ENCODE results near the gene ZNF862. TPM values are rescaled to one million over a fixed set of nuclear protein-coding genes. Genes with fewer than 3 reads are reported as not detected.

The ZNF862 gene
- total RNA-seq, 2 donors from 2014 or later, result 8.3 to 15.6 TPM

DNA sequence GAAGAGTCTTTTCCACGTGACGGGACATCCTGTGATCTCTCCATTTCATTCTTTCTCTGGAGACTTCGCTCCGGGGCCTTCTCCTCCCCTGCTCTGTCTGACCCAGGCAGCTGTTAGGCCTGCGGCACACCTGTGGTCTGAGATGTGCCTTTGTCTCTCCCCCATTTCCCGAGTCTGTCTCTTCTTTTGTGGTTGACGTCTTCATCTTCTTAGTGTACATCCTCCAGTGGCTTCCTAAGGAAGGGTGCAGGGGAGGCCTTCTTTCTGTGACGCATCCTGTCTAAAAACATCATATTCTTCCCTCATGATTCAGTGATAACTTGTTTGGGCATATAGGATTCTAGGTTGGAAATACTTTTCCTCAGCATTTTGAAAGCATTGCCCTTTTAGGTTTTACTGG, 18.4 kb downstream of the ZNF862 start:
- Mint-ChIP-seq H3K27me3 (ENCODE audit: insufficient read depth) (peaks cover 9% of the 10 kb centered on the region), H3K4me3 (no peak overlapping the region), H3K9me3 (no peaks in the 10 kb centered on the region), H3K27ac (no peak overlapping the region), H3K4me1 (peaks cover 25% of the 10 kb centered on the region), H3K36me3 (ENCODE audit: low read depth) (no peaks in the 10 kb centered on the region)
- DNase-seq, result no peak
- no peaks in the 10 kb centered on the region for H3K36me3 ChIP-seq (ENCODE audit: control insufficient read depth, insufficient read depth, low read length)
- H3K4me1 ChIP-seq (ENCODE audit: control insufficient read depth, insufficient read depth, low read length), result peaks cover 18% of the 10 kb centered on the region
- no peaks in the 10 kb centered on the region for H3K9me3 ChIP-seq (ENCODE audit: control insufficient read depth, low read length)
- no peak overlapping the region for H3K4me3 ChIP-seq (ENCODE audit: low read length)
- H3K27ac ChIP-seq (ENCODE audit: low read depth, low read length), result no peak overlapping the region
- TF ChIP-seq, protein P1, sequence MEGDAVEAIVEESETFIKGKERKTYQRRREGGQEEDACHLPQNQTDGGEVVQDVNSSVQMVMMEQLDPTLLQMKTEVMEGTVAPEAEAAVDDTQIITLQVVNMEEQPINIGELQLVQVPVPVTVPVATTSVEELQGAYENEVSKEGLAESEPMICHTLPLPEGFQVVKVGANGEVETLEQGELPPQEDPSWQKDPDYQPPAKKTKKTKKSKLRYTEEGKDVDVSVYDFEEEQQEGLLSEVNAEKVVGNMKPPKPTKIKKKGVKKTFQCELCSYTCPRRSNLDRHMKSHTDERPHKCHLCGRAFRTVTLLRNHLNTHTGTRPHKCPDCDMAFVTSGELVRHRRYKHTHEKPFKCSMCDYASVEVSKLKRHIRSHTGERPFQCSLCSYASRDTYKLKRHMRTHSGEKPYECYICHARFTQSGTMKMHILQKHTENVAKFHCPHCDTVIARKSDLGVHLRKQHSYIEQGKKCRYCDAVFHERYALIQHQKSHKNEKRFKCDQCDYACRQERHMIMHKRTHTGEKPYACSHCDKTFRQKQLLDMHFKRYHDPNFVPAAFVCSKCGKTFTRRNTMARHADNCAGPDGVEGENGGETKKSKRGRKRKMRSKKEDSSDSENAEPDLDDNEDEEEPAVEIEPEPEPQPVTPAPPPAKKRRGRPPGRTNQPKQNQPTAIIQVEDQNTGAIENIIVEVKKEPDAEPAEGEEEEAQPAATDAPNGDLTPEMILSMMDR (conservative IDR thresholded peaks at IDR 0.05), result no peak
- WGBS, 2 experiments (ENCODE audit: insufficient coverage in 1 of 2, insufficient read length in 1 of 2), result 92 to 94% methylated on average over 6 to 8 of the region's 8 CpGs
- H3K9ac ChIP-seq (ENCODE audit: extremely low read depth, low read length, poor library complexity, severe bottlenecking), result no peak overlapping the region
- H3K27me3 ChIP-seq (ENCODE audit: control insufficient read depth, insufficient read depth, low read length, poor library complexity, severe bottlenecking), result no peaks in the 10 kb centered on the region

DNA sequence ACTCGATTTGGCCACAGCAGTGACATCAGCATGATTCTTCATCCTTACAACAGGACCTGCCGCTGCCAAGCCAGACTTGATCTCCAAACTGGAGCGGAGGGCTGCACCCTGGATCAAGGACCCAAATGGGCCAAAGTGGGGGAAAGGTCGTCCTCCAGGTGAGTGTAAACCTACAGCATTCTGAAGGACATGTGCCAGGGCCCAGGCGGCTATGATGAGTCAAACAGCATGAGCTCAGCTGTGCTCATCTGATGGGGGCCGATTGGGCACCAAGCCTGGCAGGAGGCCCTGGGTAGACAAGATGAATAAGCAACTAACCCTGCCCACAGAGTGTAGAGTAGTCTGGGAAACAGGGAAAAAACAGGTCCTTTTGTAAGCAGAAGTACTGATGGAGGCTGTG, 21.2 kb downstream of the ZNF862 start:
- Histone ChIP-seq H3K4me3 (ENCODE audit: low read length) (no peak overlapping the region), H3K9ac (ENCODE audit: extremely low read depth, low read length, poor library complexity, severe bottlenecking) (no peak overlapping the region), H3K9me3 (ENCODE audit: control insufficient read depth, low read length) (no peaks in the 10 kb centered on the region), H3K27ac (ENCODE audit: low read depth, low read length) (no peak overlapping the region), H3K4me1 (ENCODE audit: control insufficient read depth, insufficient read depth, low read length) (peaks cover 13% of the 10 kb centered on the region), H3K36me3 (ENCODE audit: control insufficient read depth, insufficient read depth, low read length) (no peaks in the 10 kb centered on the region), H3K27me3 (ENCODE audit: control insufficient read depth, insufficient read depth, low read length, poor library complexity, severe bottlenecking) (no peaks in the 10 kb centered on the region)
- Mint-ChIP-seq H3K4me3 (no peak overlapping the region), H3K9me3 (no peaks in the 10 kb centered on the region), H3K27me3 (ENCODE audit: insufficient read depth) (peaks cover 8% of the 10 kb centered on the region), H3K4me1 (peaks cover 20% of the 10 kb centered on the region), H3K36me3 (ENCODE audit: low read depth) (no peaks in the 10 kb centered on the region), H3K27ac (no peak overlapping the region)
- no peak for DNase-seq
- TF ChIP-seq, protein P1 (conservative IDR thresholded peaks at IDR 0.05), result no peak
- 85 to 100% methylated on average over 4 to 6 of the region's 6 CpGs for WGBS, 2 experiments (ENCODE audit: insufficient coverage in 1 of 2, insufficient read length in 1 of 2)

DNA sequence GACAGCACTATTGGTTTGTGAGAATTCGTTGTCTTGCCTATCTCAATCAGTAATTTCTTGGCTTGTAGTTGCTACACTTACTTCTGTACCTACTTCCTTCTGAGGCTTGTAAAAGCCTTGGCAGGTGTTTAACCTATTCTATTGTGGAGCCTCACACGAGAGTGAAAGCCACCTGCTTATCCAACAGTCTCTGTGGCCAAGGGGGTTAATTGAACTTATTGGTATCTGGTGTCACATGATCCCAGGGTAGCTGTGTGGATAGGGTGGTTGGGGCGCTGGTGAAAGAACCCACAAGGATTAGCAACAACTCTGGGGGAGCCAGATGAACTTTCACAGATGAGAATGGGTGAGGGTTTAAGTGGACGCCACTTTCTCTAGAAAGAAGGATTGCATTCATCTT, 21.7 kb downstream of the ZNF862 start:
- H3K9me3 ChIP-seq (ENCODE audit: control insufficient read depth, low read length), result no peaks in the 10 kb centered on the region
- no peaks in the 10 kb centered on the region for H3K27me3 ChIP-seq (ENCODE audit: control insufficient read depth, insufficient read depth, low read length, poor library complexity, severe bottlenecking)
- Mint-ChIP-seq H3K27me3 (ENCODE audit: insufficient read depth) (peaks cover 8% of the 10 kb centered on the region), H3K9me3 (no peaks in the 10 kb centered on the region), H3K36me3 (ENCODE audit: low read depth) (no peaks in the 10 kb centered on the region), H3K4me1 (peaks cover 15% of the 10 kb centered on the region), H3K4me3 (no peak overlapping the region), H3K27ac (no peak overlapping the region)
- WGBS, 2 experiments (ENCODE audit: insufficient coverage in 1 of 2, insufficient read length in 1 of 2), result 91 to 93% methylated on average over 1 to 4 of the region's 4 CpGs
- no peak for DNase-seq
- peaks cover 8% of the 10 kb centered on the region for H3K4me1 ChIP-seq (ENCODE audit: control insufficient read depth, insufficient read depth, low read length)
- no peak overlapping the region for H3K9ac ChIP-seq (ENCODE audit: extremely low read depth, low read length, poor library complexity, severe bottlenecking)
- no peak overlapping the region for H3K4me3 ChIP-seq (ENCODE audit: low read length)
- H3K36me3 ChIP-seq (ENCODE audit: control insufficient read depth, insufficient read depth, low read length), result no peaks in the 10 kb centered on the region
- H3K27ac ChIP-seq (ENCODE audit: low read depth, low read length), result no peak overlapping the region
- TF ChIP-seq, protein P1 (conservative IDR thresholded peaks at IDR 0.05), result no peak

Data from endodermal cell (in vitro differentiated cells).